Uterus (tissue), 2 donors: ENCODE results near the gene SMARCC2.

Experiments
- POLR2A ChIP-seq, 2 donors: fragments of 450-650 bp; IDR thresholded peaks; one replicate each; pipeline ENCODE4 v1.6.1; 2016; ENCODE audit warnings: antibody characterized with exemption in 2 of 2, mild to moderate bottlenecking in 1 of 2, moderate library complexity in 1 of 2
- TF ChIP-seq, protein P1 (sequence below), 4 experiments: fragments of 200-600 bp in 2 of 4; fragments of 450-650 bp in 2 of 4; sonication (generic) in 2 of 4; IDR thresholded peaks; one replicate each; pipeline ENCODE4 v1.5.1; 2016 to 2019; ENCODE audit warnings: antibody characterized with exemption in 4 of 4, mild to moderate bottlenecking in 2 of 4, moderate library complexity in 1 of 4

- no peak for TF ChIP-seq POLR2A (IDR thresholded peaks at IDR 0.05)
- TF ChIP-seq, protein P1, sequence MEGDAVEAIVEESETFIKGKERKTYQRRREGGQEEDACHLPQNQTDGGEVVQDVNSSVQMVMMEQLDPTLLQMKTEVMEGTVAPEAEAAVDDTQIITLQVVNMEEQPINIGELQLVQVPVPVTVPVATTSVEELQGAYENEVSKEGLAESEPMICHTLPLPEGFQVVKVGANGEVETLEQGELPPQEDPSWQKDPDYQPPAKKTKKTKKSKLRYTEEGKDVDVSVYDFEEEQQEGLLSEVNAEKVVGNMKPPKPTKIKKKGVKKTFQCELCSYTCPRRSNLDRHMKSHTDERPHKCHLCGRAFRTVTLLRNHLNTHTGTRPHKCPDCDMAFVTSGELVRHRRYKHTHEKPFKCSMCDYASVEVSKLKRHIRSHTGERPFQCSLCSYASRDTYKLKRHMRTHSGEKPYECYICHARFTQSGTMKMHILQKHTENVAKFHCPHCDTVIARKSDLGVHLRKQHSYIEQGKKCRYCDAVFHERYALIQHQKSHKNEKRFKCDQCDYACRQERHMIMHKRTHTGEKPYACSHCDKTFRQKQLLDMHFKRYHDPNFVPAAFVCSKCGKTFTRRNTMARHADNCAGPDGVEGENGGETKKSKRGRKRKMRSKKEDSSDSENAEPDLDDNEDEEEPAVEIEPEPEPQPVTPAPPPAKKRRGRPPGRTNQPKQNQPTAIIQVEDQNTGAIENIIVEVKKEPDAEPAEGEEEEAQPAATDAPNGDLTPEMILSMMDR (IDR thresholded peaks at IDR 0.05): no peak
Measured at GRCh38 chr12:56178347-56178746, 10.9 kb downstream of the SMARCC2 start.
